Upper lobe of left lung (tissue), 6 donors: Measurements from ENCODE around the gene IFRD1. TPM values are rescaled to one million over a fixed set of nuclear protein-coding genes. Genes with fewer than 3 reads are reported as not detected.

Experiments
- ATAC-seq, 2 donors: fragments of 200-7000 bp; cut with Tn5 transposase; one replicate each; pipeline ENCODE4 v1.9.1; 2022; ENCODE audit warnings: mild to moderate bottlenecking in 2 of 2, moderate library complexity in 2 of 2; ENCODE audit not compliant: low FRiP score in 2 of 2
- DNase-seq, 2 donors: peaks; one replicate each; pipeline ENCODE4 v3.0.0-alpha.2; 2019 to 2020
- H3K27ac ChIP-seq, 4 donors: fragments of 200-600 bp; sonication (generic); one replicate each; pipeline ENCODE4 v1.5.1; 2016 to 2019
- H3K27me3 ChIP-seq, 4 donors: fragments of 200-600 bp; sonication (generic); one replicate each; pipeline ENCODE4 v1.5.1; 2017 to 2019
- H3K36me3 ChIP-seq, 4 donors: fragments of 200-600 bp; sonication (generic); one replicate each; pipeline ENCODE4 v1.5.1; 2016 to 2019
- H3K4me1 ChIP-seq, 4 donors: fragments of 200-600 bp; sonication (generic); one replicate each; pipeline ENCODE4 v1.5.1; 2018 to 2019
- H3K4me3 ChIP-seq, 4 donors: fragments of 200-600 bp; sonication (generic); one replicate each; pipeline ENCODE4 v1.5.1; 2017 to 2019; ENCODE audit warnings: mild to moderate bottlenecking in 2 of 4, moderate library complexity in 1 of 4
- H3K9me3 ChIP-seq, 4 donors: fragments of 200-600 bp; sonication (generic); one replicate each; pipeline ENCODE4 v1.5.1; 2018 to 2019
- EP300 ChIP-seq, 4 donors: sonication (generic); formaldehyde crosslinking; IDR thresholded peaks; one replicate each; pipeline ENCODE4 v1.5.1; 2017; ENCODE audit warnings: antibody characterized with exemption in 4 of 4, control low read depth in 2 of 4
- POLR2A ChIP-seq, 4 donors: fragments of 450-650 bp; IDR thresholded peaks; one replicate each; pipeline ENCODE4 v1.5.1; 2016 to 2017; ENCODE audit warnings: antibody characterized with exemption in 4 of 4, mild to moderate bottlenecking in 2 of 4
- POLR2AphosphoS5 ChIP-seq, 2 donors: sonication (generic); formaldehyde crosslinking; IDR thresholded peaks; one replicate each; pipeline ENCODE4 v1.5.1; 2017; ENCODE audit warnings: antibody characterized with exemption in 2 of 2
- WGBS, 2 donors: methylation state at CpG; one replicate each; pipeline ENCODE4 v1.1.5; 2017 to 2018; 5-methylcytosine and 5-hydroxymethylcytosine counted together
- total RNA-seq, 6 donors: library from RNA; depleted of rRNA in 4 of 6; stranded (reverse); fragments of >200 nt in 4 of 6; gene quantifications; one replicate each; pipeline versions ENCODE4 v1.1.0 to v1.2.1, GENCODE V29; 2016 to 2021
- TF ChIP-seq, protein P1 (sequence below), 6 experiments: fragments of 450-650 bp in 4 of 6; fragments of 200-600 bp in 2 of 6; sonication (generic) in 2 of 6; IDR thresholded peaks; one replicate each; pipeline ENCODE4 v1.5.1; 2016 to 2019; ENCODE audit warnings: antibody characterized with exemption in 6 of 6
- donor health status: DM: no; HTN: no; CAD: no; lungs with moderate emphysema.
- donor health status: DM: no; HTN: yes; CAD: no; lungs with severe emphysema.

Gene IFRD1
- total RNA-seq, 6 donors from 2014 or later: 28.8 to 95.3 (median 49.2) TPM

DNA sequence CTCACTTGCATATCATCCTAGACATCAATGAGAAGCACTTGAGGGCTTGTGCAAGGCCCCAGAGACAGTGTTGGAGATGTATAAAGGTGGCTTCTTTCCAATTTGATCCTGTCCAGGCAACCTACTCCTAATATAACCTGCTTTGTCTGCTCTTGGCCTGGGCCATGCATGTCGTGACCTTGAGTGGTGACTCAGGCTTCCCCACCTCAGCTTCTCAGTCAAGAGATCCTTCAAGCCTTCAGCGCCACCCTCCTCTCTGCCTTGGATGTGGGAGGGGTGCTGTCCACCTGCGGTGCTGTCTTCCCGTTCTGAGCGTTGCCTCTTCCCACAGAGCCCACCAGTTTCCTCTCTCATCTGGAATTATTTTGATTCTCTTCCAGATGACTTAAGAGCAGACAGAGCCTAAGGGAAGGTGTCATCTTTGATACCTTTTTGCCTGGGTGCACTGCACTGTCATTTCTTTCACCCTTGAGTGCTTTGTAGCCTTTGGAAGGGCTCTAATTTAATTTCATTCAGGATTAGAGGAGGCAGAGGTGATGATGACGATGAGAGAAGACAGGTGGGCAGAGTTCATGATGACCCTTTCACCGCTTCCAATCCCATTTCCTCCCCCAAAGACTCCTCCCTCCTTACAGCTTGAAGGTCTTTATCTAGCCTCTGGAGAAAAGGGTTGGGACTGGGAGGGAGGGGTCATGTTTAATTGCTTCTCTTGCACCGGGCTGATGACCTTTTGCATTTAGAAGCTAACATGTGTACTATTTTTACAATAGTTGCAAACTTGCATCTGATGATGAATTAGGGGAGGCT lies 37.4 kb downstream of the IFRD1 start:
- no peak for DNase-seq
- Histone ChIP-seq H3K36me3 (no peaks in the 10 kb centered on the region), H3K4me1 (peaks cover 0 to 12% (median 11%) of the 10 kb centered on the region in 4 donors), H3K27ac (no peak overlapping the region), H3K4me3 (no peak overlapping the region), H3K27me3 (no peaks in the 10 kb centered on the region), H3K9me3 (no peaks in the 10 kb centered on the region)
- WGBS, 2 donors: 96% methylated on average over 8 of the region's 8 CpGs
- ATAC-seq: no peak
- TF ChIP-seq POLR2AphosphoS5 (IDR thresholded peaks at IDR 0.05) (no peak), POLR2A (IDR thresholded peaks at IDR 0.05) (no peak), EP300 (IDR thresholded peaks at IDR 0.05) (no peak)
- TF ChIP-seq, protein P1, sequence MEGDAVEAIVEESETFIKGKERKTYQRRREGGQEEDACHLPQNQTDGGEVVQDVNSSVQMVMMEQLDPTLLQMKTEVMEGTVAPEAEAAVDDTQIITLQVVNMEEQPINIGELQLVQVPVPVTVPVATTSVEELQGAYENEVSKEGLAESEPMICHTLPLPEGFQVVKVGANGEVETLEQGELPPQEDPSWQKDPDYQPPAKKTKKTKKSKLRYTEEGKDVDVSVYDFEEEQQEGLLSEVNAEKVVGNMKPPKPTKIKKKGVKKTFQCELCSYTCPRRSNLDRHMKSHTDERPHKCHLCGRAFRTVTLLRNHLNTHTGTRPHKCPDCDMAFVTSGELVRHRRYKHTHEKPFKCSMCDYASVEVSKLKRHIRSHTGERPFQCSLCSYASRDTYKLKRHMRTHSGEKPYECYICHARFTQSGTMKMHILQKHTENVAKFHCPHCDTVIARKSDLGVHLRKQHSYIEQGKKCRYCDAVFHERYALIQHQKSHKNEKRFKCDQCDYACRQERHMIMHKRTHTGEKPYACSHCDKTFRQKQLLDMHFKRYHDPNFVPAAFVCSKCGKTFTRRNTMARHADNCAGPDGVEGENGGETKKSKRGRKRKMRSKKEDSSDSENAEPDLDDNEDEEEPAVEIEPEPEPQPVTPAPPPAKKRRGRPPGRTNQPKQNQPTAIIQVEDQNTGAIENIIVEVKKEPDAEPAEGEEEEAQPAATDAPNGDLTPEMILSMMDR (IDR thresholded peaks at IDR 0.05): no peak

DNA sequence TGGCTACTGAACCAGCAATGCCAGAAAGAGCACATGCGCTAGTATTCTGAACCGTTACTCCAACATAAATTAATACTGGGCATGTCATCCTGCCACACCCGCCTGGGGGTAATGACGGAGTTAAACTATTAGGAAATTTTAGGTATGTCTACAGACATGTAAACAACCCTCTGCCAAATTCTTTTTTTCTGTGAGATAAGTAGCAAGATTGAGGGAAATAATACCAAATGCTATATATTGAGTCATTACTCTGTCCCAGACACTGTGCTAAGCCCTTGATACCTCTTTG lies 37.9 kb downstream of the IFRD1 start:
- Histone ChIP-seq H3K36me3 (no peaks in the 10 kb centered on the region), H3K4me1 (peaks cover 0 to 12% (median 9%) of the 10 kb centered on the region in 4 donors), H3K4me3 (no peak overlapping the region), H3K9me3 (no peaks in the 10 kb centered on the region), H3K27me3 (no peaks in the 10 kb centered on the region), H3K27ac (no peak overlapping the region)
- TF ChIP-seq, protein P1 (IDR thresholded peaks at IDR 0.05): no peak
- TF ChIP-seq POLR2AphosphoS5 (IDR thresholded peaks at IDR 0.05): no peak
- TF ChIP-seq EP300 (IDR thresholded peaks at IDR 0.05): no peak
- WGBS, 2 donors: 93 to 98% methylated on average over 4 of the region's 4 CpGs
- ATAC-seq: no peak
- DNase-seq: no peak

DNA sequence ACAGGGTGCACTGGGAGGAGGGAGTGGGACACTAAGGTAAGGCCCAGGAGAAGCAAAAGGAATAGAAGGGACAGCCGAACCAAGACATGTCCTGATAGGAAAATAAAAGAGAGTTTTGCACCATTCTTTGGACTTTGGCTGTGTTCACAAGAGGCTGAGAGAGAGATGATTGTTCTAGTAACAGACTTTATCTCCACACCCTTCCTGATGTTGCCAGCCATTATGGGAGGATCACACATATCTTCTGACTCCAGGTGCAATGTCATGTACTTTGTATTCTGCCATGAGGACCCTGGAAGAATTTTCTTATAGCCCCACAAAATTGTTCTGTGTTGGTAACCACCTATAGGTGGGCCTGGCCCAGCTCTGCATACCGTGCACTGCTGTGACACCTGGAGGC lies 41.9 kb downstream of the IFRD1 start:
- TF ChIP-seq POLR2A (IDR thresholded peaks at IDR 0.05): no peak
- TF ChIP-seq, protein P1 (IDR thresholded peaks at IDR 0.05): no peak
- TF ChIP-seq POLR2AphosphoS5 (IDR thresholded peaks at IDR 0.05): no peak
- TF ChIP-seq EP300 (IDR thresholded peaks at IDR 0.05): no peak
- Histone ChIP-seq H3K9me3 (no peaks in the 10 kb centered on the region), H3K27ac (no peak overlapping the region), H3K4me1 (no peaks in the 10 kb centered on the region), H3K4me3 (no peak overlapping the region), H3K36me3 (no peaks in the 10 kb centered on the region), H3K27me3 (no peaks in the 10 kb centered on the region)
- WGBS, 2 donors: 95 to 97% methylated on average over 1 to 2 of the region's 2 CpGs
- DNase-seq: no peak
- no peak for ATAC-seq

DNA sequence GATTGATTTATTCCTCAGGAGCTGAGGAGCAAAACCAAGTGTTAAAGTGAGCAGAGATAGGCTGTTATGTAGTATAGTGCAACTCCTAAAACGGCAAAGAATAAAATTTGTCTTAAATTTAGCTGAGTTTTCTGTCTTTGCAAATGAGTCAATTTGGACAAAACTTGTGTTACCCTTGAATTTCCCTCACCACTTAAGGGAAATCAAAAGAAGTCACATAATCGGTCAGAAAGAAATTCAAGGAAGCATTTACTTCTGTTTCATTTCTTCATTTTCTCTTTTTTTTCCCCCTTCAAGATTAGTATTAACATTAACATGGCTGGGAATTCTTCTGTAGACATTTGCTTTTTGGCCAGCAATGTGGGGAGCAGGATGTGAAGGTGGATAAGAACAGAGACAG lies 44.4 kb downstream of the IFRD1 start:
- ATAC-seq (no peak), DNase-seq (no peak)
- H3K27me3 ChIP-seq: no peaks in the 10 kb centered on the region
- H3K4me3 ChIP-seq: no peak overlapping the region
- H3K9me3 ChIP-seq: no peaks in the 10 kb centered on the region
- H3K36me3 ChIP-seq: no peaks in the 10 kb centered on the region
- H3K4me1 ChIP-seq: no peaks in the 10 kb centered on the region
- TF ChIP-seq POLR2A (IDR thresholded peaks at IDR 0.05) (no peak), POLR2AphosphoS5 (IDR thresholded peaks at IDR 0.05) (no peak), EP300 (IDR thresholded peaks at IDR 0.05) (no peak)
- TF ChIP-seq, protein P1 (IDR thresholded peaks at IDR 0.05): no peak
- H3K27ac ChIP-seq: no peak overlapping the region
- 83 to 90% methylated on average over 2 of the region's 2 CpGs for WGBS, 2 donors
